ENCODE results near the gene SPOCK2.
"Not testable (repeated sequence)": the region's sequence is repeated elsewhere in the genome, so short reads cannot be mapped to it uniquely, and the experiment has no call there.

The SPOCK2 gene

DNA sequence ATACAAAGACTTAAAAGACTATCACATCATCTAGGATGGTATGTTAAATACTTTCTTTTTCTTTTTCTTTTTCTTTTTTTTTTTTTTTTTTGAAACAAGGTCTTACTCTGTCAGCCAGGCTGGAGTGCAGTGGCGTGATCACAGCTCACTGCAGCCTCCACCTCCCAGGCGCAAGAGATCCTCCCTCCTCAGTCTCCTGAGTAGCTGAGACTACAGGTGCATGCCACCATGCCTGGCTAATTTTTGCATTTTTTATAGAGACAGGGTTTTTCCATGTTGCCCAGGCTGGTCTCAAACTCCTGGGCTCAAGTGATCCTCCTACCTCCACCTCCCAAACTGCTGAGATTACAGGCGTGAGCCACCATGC is 19.6 kb upstream of the SPOCK2 start:
- DNase-seq (ENCODE audit: low read depth in 2 of 2): not testable (repeated sequence)

DNA sequence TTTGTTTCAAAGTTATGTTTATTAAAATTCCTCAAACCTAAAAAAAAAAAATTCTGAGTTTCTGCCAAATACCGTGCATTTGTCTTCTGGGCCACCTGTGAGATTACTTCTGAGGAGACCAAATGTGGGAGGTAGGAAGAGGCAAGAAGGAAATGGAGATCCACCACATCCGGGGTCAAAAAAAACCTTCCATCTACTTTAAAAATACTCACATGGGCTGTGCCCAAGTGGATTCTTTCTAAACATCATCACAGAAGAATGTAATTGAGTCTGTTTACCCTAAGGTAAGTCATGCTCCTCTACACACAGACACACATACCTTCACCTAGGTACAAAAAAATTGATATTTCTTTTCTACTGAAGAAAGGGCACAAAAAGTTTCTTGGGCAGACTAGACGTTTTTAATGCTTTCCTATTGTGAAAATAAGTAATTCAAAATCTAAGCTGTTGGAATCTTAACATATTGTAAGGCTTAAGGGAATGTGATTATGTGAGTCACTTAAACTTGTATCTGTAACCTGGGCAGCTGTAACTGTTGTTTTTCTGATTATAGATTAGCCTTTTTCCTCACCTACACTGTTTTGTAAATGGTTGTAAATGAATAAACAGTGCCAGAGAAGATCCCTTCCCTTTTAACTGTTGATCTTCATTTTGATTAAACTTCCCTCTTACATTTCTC is 19.1 kb upstream of the SPOCK2 start:
- no peak for DNase-seq (ENCODE audit: low read depth in 2 of 2)

DNA sequence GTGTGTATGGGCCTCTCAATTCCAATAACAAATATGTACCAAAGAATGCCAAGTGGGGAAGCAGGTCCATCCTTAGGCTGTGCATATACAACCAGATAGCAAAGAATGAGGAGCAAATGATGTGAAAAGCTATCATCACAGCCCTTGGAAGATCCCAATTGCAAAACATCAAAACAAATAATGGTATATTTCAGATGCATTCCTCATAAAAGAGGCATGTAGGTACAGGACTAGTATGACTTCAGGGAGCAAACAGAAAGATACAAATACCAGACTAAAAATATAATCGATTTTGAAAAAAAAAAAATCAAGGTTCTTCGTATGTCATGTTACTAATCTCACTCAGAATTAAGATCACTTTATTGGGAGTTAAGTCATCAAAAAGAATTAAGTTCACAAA is 18.5 kb upstream of the SPOCK2 start:
- no peak for DNase-seq (ENCODE audit: low read depth in 2 of 2)

DNA sequence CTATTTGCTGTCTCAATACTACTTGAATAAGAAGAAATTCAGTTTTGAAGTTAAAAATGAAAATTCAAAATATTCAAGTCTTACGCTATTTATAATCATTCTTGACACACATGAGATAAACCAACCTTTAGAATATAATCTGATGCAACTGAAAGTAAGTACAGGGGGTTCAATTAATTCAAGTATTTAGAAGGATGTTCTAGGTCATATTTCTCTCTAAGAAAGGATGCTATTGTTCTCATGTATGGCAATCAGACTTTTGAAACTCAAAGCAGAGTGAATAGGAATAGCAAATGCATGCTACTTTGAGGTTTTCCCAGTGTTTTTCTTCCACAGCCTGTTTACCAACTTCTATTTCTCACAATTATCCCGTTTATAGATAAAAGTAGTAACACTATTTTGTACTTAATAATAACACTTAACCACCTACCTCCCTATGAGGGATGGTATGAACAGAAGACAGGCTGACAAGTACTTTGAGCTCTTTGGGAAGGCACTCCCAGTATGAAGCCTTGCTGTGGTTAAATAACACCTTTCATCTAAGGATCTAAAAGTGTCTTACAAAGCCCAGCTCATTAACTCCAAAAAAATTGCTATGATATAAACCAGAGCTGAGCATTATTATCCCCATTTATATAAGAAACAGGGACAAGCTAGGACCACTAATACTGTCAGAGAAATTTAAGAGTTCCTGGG is 18.0 kb upstream of the SPOCK2 start:
- no peak for DNase-seq (ENCODE audit: low read depth in 2 of 2)

DNA sequence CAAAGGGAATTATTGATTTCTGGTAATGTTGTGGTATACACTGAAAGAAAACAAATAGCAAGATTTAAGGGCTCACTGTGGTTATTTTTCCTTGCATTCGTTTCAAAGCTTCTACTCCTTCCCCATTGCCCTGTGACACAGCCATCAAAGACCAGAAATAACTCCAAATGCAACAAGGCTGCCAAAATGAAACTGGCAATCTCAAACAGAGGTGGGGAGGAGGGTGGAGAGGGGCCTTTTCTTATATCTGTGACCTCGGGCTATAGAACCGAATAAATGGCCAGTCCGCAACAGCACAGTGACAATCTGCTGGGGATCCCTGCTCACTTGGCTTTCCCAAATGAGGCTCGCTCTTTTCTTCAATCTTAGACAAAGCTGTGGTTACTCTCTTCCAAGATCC is 17.4 kb upstream of the SPOCK2 start:
- DNase-seq (ENCODE audit: low read depth in 2 of 2): no peak

DNA sequence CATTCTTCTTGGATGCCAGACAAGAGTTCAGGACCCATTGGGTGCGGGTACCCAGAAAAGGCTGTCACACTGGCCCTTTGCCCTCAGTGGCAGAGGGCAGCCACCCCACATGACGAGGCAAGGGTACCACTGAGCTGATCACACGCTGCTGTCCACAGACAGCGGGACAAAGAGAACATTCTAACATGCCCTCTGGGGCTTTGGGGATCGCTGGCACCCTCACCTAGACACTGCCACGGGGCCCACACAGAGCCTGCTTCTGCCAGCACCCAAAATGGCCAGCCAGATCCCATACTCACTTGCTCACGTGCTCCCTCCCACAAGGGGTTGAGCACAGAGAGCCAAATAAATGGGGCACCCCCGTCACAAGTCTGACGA is 16.7 kb upstream of the SPOCK2 start:
- DNase-seq (ENCODE audit: low read depth in 2 of 2): no peak

GRCh38 chr10:72104472-72105097 is 16.2 kb upstream of the SPOCK2 start:
- DNase-seq (ENCODE audit: low read depth in 2 of 2): no peak

GRCh38 chr10:72099600-72099921 is 11.2 kb upstream of the SPOCK2 start:
- no peak for DNase-seq (ENCODE audit: low read depth in 2 of 2)

DNA sequence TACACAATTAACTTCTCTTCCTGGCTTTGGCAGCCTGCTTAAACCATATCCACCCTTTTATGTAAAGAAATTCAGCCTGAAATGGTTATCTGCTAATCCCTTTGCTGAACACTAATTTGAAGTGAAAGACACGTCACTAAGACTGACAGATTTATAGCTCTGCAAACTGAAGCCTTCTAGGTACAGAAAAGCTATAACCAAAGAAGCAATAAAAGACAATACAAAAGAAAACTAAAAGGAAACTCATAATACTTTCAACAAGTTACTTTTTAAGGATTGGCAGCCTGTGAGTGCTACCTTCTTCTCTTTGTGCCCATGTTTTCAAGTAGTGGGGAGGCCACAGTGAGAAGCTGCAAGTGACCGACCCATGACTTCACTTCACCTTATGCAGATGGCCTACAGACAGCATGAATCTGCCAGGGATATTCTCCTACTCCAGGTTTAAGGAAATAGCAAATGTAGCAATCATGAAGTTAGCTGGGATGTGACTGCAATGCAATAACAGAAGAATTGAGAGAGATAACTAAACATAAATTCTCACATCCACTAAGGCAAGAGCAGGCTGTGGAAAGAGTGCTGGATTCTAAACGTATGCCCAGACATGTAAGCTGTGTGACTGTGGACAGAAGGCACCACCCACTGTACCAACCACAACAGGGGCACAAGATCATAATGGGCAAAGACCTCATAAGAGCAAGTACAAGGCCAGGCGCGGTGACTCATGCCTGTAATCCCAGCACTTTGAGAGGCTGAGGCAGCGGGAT is 10.7 kb upstream of the SPOCK2 start:
- DNase-seq (ENCODE audit: low read depth in 2 of 2): no peak

DNA sequence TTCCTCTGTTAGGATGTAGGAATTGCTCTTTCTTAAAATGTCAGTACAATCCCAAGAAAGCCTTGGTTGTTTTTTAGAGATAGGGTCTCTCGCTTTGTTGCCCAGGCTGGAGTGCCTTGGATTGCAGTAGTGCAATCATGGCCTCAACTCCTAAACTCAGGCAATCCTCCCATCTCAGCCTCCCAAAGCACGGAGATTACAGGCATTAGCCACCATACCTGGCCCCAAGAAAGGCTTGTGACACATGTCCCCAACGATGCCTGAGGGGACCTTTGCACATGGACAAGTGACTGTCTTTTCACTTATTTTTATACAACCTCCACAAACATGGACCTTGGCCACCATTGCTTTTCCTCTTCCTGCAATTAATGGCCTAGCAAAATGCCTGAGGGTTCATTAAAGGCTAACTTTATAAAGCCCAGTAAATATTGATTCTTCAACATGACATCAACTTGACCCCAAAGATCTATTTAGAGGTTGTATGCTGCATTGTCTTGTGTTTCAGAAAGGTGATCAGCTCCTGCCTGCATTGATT is 10.0 kb upstream of the SPOCK2 start:
- DNase-seq (ENCODE audit: low read depth in 2 of 2): no peak

DNA sequence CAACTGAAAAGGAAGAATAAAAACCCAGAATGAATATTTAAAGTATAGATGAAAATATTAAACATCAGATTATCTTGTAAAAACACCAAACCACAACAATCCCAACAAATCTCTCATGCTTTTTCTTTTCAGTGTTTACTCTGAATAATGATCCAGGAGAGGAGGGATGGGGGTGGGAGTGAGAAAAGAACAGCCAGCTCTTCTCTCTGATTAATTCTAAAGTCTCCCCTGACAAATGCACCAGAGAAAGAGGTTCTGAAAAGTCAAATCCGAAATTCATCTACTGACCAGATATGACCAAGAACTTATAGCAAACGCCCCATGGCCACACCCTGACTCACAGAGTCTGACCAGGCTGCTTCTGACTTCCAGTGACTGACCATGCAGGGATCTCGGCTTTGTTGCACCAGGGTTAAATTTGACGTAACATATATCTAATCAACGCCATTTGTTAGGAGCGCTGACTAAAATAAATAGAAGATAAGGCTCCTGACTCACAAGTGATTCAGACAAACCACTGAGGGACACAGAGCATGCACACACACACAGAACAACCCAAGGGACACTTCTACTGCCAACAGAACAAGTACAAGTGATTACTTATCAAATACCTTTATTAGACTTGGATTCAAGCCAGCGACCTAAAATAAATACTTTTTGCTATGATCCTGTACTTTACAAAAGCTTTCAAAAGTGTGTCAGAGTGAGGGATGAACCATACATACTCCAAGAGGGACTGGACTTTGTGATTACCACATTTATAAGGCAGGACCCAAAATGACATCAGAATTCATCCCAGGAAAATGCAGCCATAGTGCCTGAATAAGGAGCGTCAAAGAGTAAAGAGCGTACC is 9.3 kb upstream of the SPOCK2 start:
- no peak for DNase-seq (ENCODE audit: low read depth in 2 of 2)

- DNase-seq (ENCODE audit: low read depth in 2 of 2): no peak
Observed at GRCh38 chr10:72096115-72097000, 8.0 kb upstream of the SPOCK2 start.

DNA sequence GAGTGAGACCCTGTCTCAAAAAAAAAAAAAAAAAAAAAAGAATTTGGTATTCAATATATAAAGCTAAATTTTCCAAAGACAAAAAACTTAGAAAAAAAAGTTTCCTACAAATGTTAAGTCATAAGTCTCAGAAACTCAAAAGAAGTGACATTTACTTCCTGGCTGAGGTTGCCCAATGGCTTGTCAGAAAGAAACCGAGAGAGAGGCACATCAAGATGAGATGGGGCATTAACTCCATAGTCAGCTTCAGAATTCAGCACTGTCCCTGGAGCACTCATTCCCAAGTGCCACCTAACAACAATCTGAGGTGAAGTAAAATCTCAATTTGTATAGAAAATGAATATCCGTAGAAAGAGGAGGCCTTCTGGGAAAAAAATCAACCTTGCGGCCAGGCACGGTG is 6.8 kb upstream of the SPOCK2 start:
- DNase-seq (ENCODE audit: low read depth in 2 of 2): no peak

- DNase-seq (ENCODE audit: low read depth in 2 of 2): no peak
Observed at GRCh38 chr10:72094574-72094973, 6.2 kb upstream of the SPOCK2 start.

DNA sequence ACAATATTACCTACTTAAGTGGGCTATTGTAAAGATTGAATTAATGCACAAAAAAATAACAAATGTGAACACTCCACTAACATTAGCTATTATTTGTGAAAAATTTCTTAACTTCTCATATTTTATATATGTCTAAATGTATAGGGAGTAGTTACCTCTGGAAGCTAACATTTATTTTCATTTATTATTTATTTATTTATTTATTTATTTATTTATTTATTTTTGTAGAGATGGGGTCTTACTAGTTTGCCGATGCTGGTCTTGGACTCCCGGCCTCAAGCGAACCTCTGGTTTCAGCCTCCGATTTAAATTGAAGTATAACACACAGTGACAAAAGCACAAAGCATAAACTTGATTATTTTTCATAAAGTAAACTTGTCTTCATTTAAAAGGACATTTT is 5.1 kb upstream of the SPOCK2 start:
- DNase-seq (ENCODE audit: low read depth in 2 of 2): no peak

DNA sequence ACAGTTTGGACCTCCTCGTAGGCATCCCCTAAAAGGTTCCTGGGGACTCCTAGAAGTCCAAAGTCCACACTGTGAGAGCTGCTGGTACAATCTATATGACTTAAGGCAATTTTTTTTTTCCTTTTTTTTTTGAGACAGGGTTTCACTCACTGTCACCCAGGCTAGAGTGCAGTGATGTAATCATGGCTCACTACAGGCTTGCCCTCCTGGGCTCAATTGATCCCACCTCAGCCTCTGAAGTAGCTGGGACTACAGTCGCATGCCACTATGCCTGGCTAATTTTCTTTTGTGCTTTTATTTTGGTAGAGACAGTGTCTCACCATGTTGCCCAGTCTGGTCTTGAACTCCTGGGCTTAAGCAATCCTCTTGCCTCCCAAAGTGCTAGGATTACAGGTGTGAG is 4.6 kb upstream of the SPOCK2 start:
- no peak for DNase-seq (ENCODE audit: low read depth in 2 of 2)

GRCh38 chr10:72092171-72092924 is 4.0 kb upstream of the SPOCK2 start:
- no peak for DNase-seq (ENCODE audit: low read depth in 2 of 2)

GRCh38 chr10:72090326-72090725 is 2.0 kb upstream of the SPOCK2 start:
- DNase-seq (ENCODE audit: low read depth in 2 of 2): no peak

DNA sequence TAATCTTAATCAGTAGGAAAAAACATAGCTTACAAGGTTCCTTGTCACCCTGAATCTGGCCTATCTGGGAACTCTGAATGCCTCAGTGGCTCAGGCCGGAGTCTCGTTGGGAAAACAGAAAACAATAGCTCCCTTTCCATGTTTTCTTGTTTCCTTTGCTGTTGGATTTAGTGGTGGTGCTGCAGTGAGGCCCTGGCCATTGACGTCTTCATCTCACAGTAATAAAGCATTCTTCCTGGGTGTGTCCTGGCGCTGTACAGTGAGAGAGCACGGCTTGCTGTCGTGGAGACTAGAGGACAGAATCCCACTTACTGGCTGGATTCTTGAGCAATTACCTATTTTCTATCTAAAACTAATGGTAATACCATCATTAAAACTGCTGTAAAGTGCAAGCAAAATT is 1.3 kb upstream of the SPOCK2 start:
- no peak for DNase-seq (ENCODE audit: low read depth in 2 of 2)
